OCI-LY3 (cell line): ENCODE measurements around the gene JOSD2.

ENCODE experiments used
- H2AFZ ChIP-seq: fragments of 200-600, 300-600 bp; shearing (Covaris generic); 2 replicates; pipeline ENCODE4 v1.6.0; 2014; ENCODE audit warnings: antibody characterized with exemption, low read depth, low read length
- H3K27ac ChIP-seq: fragments of 200-600, 300-600 bp; sonication (generic); 2 replicates; pipeline ENCODE4 v1.5.1; 2014; ENCODE audit warnings: mild to moderate bottlenecking, low read length, moderate library complexity, mixed read lengths
- H3K27me3 ChIP-seq: fragments of 200-600, 300-600 bp; sonication (generic); 2 replicates; pipeline ENCODE4 v1.6.1; 2014; ENCODE audit warnings: low read depth, low read length, mixed read lengths
- H3K36me3 ChIP-seq: fragments of 200-600, 300-600 bp; sonication (generic); replicated peaks from 2 replicates; pipeline ENCODE3; 2014; ENCODE audit warnings: low read depth, low read length, mixed read lengths
- H3K4me1 ChIP-seq: fragments of 300-600, 200-600 bp; sonication (generic); 2 replicates; pipeline ENCODE4 v1.6.1; 2014; ENCODE audit warnings: low read length, mixed read lengths
- H3K4me2 ChIP-seq: fragments of 200-600, 300-600 bp; sonication (generic); 2 replicates; pipeline ENCODE4 v1.6.1; 2014; ENCODE audit warnings: low read length, mixed read lengths
- H3K4me3 ChIP-seq: fragments of 300-600, 200-600 bp; sonication (generic); 2 replicates; pipeline ENCODE4 v1.5.1; 2014; ENCODE audit warnings: antibody characterized with exemption, mild to moderate bottlenecking, low read length, moderate library complexity
- H3K79me2 ChIP-seq: fragments of 300-600, 200-600 bp; shearing (Covaris generic); 2 replicates; pipeline ENCODE4 v1.6.1; 2014; ENCODE audit warnings: mild to moderate bottlenecking, low read length, mixed read lengths
- H3K9ac ChIP-seq: fragments of 300-600, 200-600 bp; shearing (Covaris generic); 2 replicates; pipeline ENCODE4 v1.6.0; 2014; ENCODE audit warnings: mild to moderate bottlenecking, low read length, moderate library complexity
- H3K9me3 ChIP-seq: fragments of 200-600, 300-600 bp; shearing (Covaris generic); 2 replicates; pipeline ENCODE4 v1.6.1; 2014; ENCODE audit warnings: low read length, mixed read lengths; ENCODE audit not compliant: insufficient read depth
- H4K20me1 ChIP-seq: fragments of 200-600, 300-600 bp; sonication (generic); 2 replicates; pipeline ENCODE4 v1.6.1; 2016; ENCODE audit warnings: low read length, mixed read lengths; ENCODE audit not compliant: insufficient read depth
- CTCF ChIP-seq: fragments of 200-600, 300-600 bp; sonication (generic); IDR thresholded peaks from 2 replicates; pipeline ENCODE4 v1.5.1; 2014; ENCODE audit warnings: antibody characterized with exemption, low read length, low read depth
- EZH2phosphoT487 ChIP-seq: fragments of 200-600 bp; shearing (Covaris generic); IDR thresholded peaks from 2 replicates; pipeline ENCODE4 v1.6.1; 2018; ENCODE audit warnings: antibody characterized with exemption, mixed run types, low read depth

Gene JOSD2

GRCh38 chr19:50498219-50499056, 12.6 kb downstream of the JOSD2 start:
- Histone ChIP-seq H3K4me3 (no peak overlapping the region), H3K4me1 (no peaks in the 10 kb centered on the region), H3K9me3 (no peaks in the 10 kb centered on the region), H3K4me2 (no peak overlapping the region), H3K79me2 (no peaks in the 10 kb centered on the region), H3K27me3 (peaks cover 6% of the 10 kb centered on the region), H3K9ac (no peak overlapping the region), H4K20me1 (no peaks in the 10 kb centered on the region), H3K27ac (no peak overlapping the region), H3K36me3 (no peaks in the 10 kb centered on the region), H2AFZ (no peak overlapping the region)
- TF ChIP-seq CTCF (no peak), EZH2phosphoT487 (no peak)

- no peaks in the 10 kb centered on the region for H3K79me2 ChIP-seq
- H3K9me3 ChIP-seq: no peaks in the 10 kb centered on the region
- H4K20me1 ChIP-seq: no peaks in the 10 kb centered on the region
- no peaks in the 10 kb centered on the region for H3K4me1 ChIP-seq
- H3K27ac ChIP-seq: no peak overlapping the region
- H3K9ac ChIP-seq: no peak overlapping the region
- TF ChIP-seq CTCF: no peak
- TF ChIP-seq EZH2phosphoT487: no peak
- no peak overlapping the region for H2AFZ ChIP-seq
- no peak overlapping the region for H3K4me3 ChIP-seq
- H3K36me3 ChIP-seq: no peaks in the 10 kb centered on the region
- peaks cover 6% of the 10 kb centered on the region for H3K27me3 ChIP-seq
- no peak overlapping the region for H3K4me2 ChIP-seq
Measured at GRCh38 chr19:50497022-50497405, 14.0 kb downstream of the JOSD2 start.

- H3K36me3 ChIP-seq: no peaks in the 10 kb centered on the region
- no peaks in the 10 kb centered on the region for H3K9me3 ChIP-seq
- H3K27me3 ChIP-seq: peaks cover 6% of the 10 kb centered on the region
- H3K27ac ChIP-seq: no peak overlapping the region
- H3K4me2 ChIP-seq: no peak overlapping the region
- H4K20me1 ChIP-seq: no peaks in the 10 kb centered on the region
- H3K4me1 ChIP-seq: no peaks in the 10 kb centered on the region
- no peaks in the 10 kb centered on the region for H3K79me2 ChIP-seq
- H3K9ac ChIP-seq: no peak overlapping the region
- TF ChIP-seq EZH2phosphoT487 (no peak), CTCF (no peak)
- no peak overlapping the region for H3K4me3 ChIP-seq
- H2AFZ ChIP-seq: no peak overlapping the region
Measured at GRCh38 chr19:50496189-50497021, 14.6 kb downstream of the JOSD2 start.

- no peak overlapping the region for H3K4me2 ChIP-seq
- no peaks in the 10 kb centered on the region for H3K9me3 ChIP-seq
- H3K27me3 ChIP-seq: peaks cover 3% of the 10 kb centered on the region; the same call in 1 of the 2 replicates
Measured at GRCh38 chr19:50495020-50495531, 15.9 kb downstream of the JOSD2 start.

More at GRCh38 chr19:50495020-50495531, 15.9 kb downstream of the JOSD2 start:
- TF ChIP-seq EZH2phosphoT487 (no peak), CTCF (no peak)
- H3K36me3 ChIP-seq: no peaks in the 10 kb centered on the region
- H4K20me1 ChIP-seq: no peaks in the 10 kb centered on the region
- no peak overlapping the region for H3K9ac ChIP-seq
- H2AFZ ChIP-seq: no peak overlapping the region
- H3K4me1 ChIP-seq: no peaks in the 10 kb centered on the region
- no peaks in the 10 kb centered on the region for H3K79me2 ChIP-seq
- H3K4me3 ChIP-seq: no peak overlapping the region
- no peak overlapping the region for H3K27ac ChIP-seq
